Gastroesophageal sphincter (tissue), 4 donors: ENCODE results near the gene VAV3. TPM values are rescaled to one million over a fixed set of nuclear protein-coding genes. Genes with fewer than 3 reads are reported as not detected.

ENCODE experiments used
- ATAC-seq: fragments of 150-250 bp; one replicate; pipeline ENCODE4 v1.9.1; 2016; ENCODE audit warnings: mild to moderate bottlenecking, moderate library complexity
- H3K27ac ChIP-seq, 4 donors: fragments of 200-600 bp; sonication (generic) in 3 of 4; 1 replicate in 3 of 4; 2 replicates in 1 of 4; pipeline ENCODE4 v1.5.1; 2016 to 2019
- H3K27me3 ChIP-seq: fragments of 200-600 bp; sonication (generic); one replicate; pipeline ENCODE4 v1.5.1; 2019
- H3K36me3 ChIP-seq, 2 donors: fragments of 200-600 bp; sonication (generic); one replicate each; pipeline ENCODE4 v1.5.1; 2019; ENCODE audit warnings: control low read depth in 1 of 2
- H3K4me1 ChIP-seq, 3 donors: fragments of 200-600 bp; sonication (generic); 1 replicate in 2 of 3; 2 replicates in 1 of 3; pipeline ENCODE4 v1.5.1; 2016 to 2019; ENCODE audit warnings: control low read depth in 2 of 3
- H3K4me3 ChIP-seq, 2 donors: fragments of 200-600 bp; sonication (generic); one replicate each; pipeline ENCODE4 v1.5.1; 2019; ENCODE audit warnings: mild to moderate bottlenecking in 1 of 2, moderate library complexity in 1 of 2
- H3K9me3 ChIP-seq, 3 donors: fragments of 200-600 bp; sonication (generic); one replicate each; pipeline ENCODE4 v1.5.1; 2017 to 2019; ENCODE audit warnings: control low read depth in 2 of 3
- CTCF ChIP-seq, 4 experiments: fragments of 200-600 bp in 2 of 4; fragments of 450-650 bp in 2 of 4; sonication (generic) in 1 of 4; IDR thresholded peaks; one replicate each; pipeline ENCODE4 v1.5.1; 2017 to 2019; ENCODE audit warnings: antibody characterized with exemption in 4 of 4, mild to moderate bottlenecking in 2 of 4, moderate library complexity in 2 of 4
- EP300 ChIP-seq: sonication (generic); formaldehyde crosslinking; IDR thresholded peaks from one replicate; pipeline ENCODE4 v1.6.1; 2017; ENCODE audit warnings: antibody characterized with exemption, mild to moderate bottlenecking
- POLR2A ChIP-seq, 2 donors: fragments of 450-650 bp; IDR thresholded peaks; one replicate each; pipeline ENCODE4 v1.6.1; 2017; ENCODE audit warnings: antibody characterized with exemption in 2 of 2, mild to moderate bottlenecking in 2 of 2, moderate library complexity in 1 of 2
- POLR2AphosphoS5 ChIP-seq: sonication (generic); formaldehyde crosslinking; IDR thresholded peaks from one replicate; pipeline ENCODE4 v1.6.1; 2017; ENCODE audit warnings: antibody characterized with exemption
- WGBS, 2 donors: methylation state at CpG; one replicate each; pipeline ENCODE4 v1.1.5; 2018; ENCODE audit warnings: low coverage in 1 of 2; 5-methylcytosine and 5-hydroxymethylcytosine counted together
- total RNA-seq, 4 donors: library from RNA; depleted of rRNA; stranded (reverse); fragments of >200 nt; gene quantifications; one replicate each; pipeline ENCODE4 v1.1.0, GENCODE V29; 2016

Gene VAV3
- total RNA-seq, 4 donors from 2014 or later: 1.3 to 4.7 (median 2.9) TPM

- Histone ChIP-seq H3K27ac (no peak overlapping the region), H3K4me3 (no peak overlapping the region), H3K36me3 (no peaks in the 10 kb centered on the region), H3K4me1 (no peaks in the 10 kb centered on the region), H3K27me3 (no peaks in the 10 kb centered on the region), H3K9me3 (no peaks in the 10 kb centered on the region)
- TF ChIP-seq POLR2AphosphoS5: no peak
- no peak for TF ChIP-seq CTCF (IDR thresholded peaks at IDR 0.05)
- TF ChIP-seq POLR2A (IDR thresholded peaks at IDR 0.05): no peak
- no peak for TF ChIP-seq EP300
- WGBS, 2 donors: 67 to 75% methylated on average over 1 of the region's 1 CpG
- ATAC-seq: no peak
Measured at GRCh38 chr1:107912656-107913055, 52.3 kb downstream of the VAV3 start.

GRCh38 chr1:107900090-107900945, 64.7 kb downstream of the VAV3 start:
- TF ChIP-seq CTCF (IDR thresholded peaks at IDR 0.05) (no peak), EP300 (no peak), POLR2A (IDR thresholded peaks at IDR 0.05) (no peak), POLR2AphosphoS5 (no peak)
- WGBS, 2 donors: 78 to 82% methylated on average over 6 of the region's 6 CpGs
- no peak for ATAC-seq

DNA sequence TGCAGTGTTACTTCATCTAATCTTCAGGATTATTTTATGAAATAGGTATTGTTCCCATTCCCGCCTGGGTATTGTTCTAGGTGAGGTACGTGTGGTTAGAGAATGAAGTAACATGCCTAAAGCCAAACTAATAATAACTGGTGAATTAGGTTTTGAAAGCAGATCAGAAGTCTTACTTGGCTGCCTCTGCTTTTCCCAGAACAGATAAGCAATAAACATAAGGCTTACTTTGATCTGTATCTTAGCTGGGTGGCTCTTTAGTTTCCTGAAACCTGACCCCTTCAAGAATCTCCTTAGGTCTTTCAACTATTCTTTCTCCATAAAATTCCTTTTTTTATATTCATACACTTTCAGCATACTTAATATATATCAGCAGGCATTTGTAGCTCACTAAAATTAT, 65.3 kb downstream of the VAV3 start:
- H3K4me1 ChIP-seq: no peaks in the 10 kb centered on the region
- no peak overlapping the region for H3K27ac ChIP-seq
- no peak overlapping the region for H3K4me3 ChIP-seq
- 64 to 100% methylated on average over 2 of the region's 2 CpGs for WGBS, 2 donors
- no peaks in the 10 kb centered on the region for H3K9me3 ChIP-seq
- no peak for TF ChIP-seq EP300
- no peak for TF ChIP-seq CTCF (IDR thresholded peaks at IDR 0.05)
- no peak for TF ChIP-seq POLR2AphosphoS5
- no peak for TF ChIP-seq POLR2A (IDR thresholded peaks at IDR 0.05)
- no peak for ATAC-seq
- no peaks in the 10 kb centered on the region for H3K36me3 ChIP-seq
- no peaks in the 10 kb centered on the region for H3K27me3 ChIP-seq

More at GRCh38 chr1:107900090-107900945, 64.7 kb downstream of the VAV3 start:
- H3K36me3 ChIP-seq: no peaks in the 10 kb centered on the region
- H3K4me3 ChIP-seq: no peak overlapping the region
- H3K27me3 ChIP-seq: no peaks in the 10 kb centered on the region
- H3K4me1 ChIP-seq: no peaks in the 10 kb centered on the region
- no peaks in the 10 kb centered on the region for H3K9me3 ChIP-seq
- no peak overlapping the region for H3K27ac ChIP-seq

GRCh38 chr1:107897438-107898345, 67.3 kb downstream of the VAV3 start:
- Histone ChIP-seq H3K27me3 (no peaks in the 10 kb centered on the region), H3K9me3 (no peaks in the 10 kb centered on the region), H3K36me3 (no peaks in the 10 kb centered on the region), H3K27ac (no peak overlapping the region), H3K4me1 (no peaks in the 10 kb centered on the region), H3K4me3 (no peak overlapping the region)
- TF ChIP-seq POLR2AphosphoS5 (no peak), CTCF (IDR thresholded peaks at IDR 0.05) (no peak), EP300 (no peak), POLR2A (IDR thresholded peaks at IDR 0.05) (no peak)
- WGBS, 2 donors: 64 to 66% methylated on average over 4 to 8 of the region's 8 CpGs
- no peak for ATAC-seq
